SIG-M5 treated with dmso at 0.1 percent for 504 hours (cell line): ENCODE data around the gene TPK1.
"Not testable (repeated sequence)": the region's sequence is repeated elsewhere in the genome, so short reads cannot be mapped to it uniquely, and the experiment has no call there.

ENCODE experiments used
- DNase-seq: peaks from one replicate; lab custom pipeline; 2025; ENCODE audit not compliant: unreplicated experiment; lab: John Stamatoyannopoulos, UW

Gene TPK1

GRCh38 chr7:144780071-144780608 is 55.7 kb downstream of the TPK1 start:
- DNase-seq: no peak

DNA sequence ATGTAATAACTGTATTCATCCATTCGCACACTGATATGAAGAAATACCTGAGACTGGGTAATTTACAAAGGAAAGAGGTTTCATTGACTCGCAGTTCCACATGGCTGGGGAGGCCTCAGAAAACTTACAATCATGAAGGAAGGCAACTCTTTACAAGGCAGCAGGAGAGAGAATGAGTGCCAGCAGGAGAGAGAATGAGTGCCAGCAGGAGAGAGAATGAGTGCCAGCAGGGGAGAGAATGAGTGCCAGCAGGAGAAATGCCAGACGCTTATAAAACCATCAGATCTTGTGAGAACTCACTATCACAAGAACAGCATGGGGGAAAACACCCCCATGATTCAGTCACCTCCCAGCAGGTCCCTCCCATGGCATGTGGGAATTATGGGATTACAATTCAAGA is 58.0 kb downstream of the TPK1 start:
- DNase-seq: not testable (repeated sequence)

DNA sequence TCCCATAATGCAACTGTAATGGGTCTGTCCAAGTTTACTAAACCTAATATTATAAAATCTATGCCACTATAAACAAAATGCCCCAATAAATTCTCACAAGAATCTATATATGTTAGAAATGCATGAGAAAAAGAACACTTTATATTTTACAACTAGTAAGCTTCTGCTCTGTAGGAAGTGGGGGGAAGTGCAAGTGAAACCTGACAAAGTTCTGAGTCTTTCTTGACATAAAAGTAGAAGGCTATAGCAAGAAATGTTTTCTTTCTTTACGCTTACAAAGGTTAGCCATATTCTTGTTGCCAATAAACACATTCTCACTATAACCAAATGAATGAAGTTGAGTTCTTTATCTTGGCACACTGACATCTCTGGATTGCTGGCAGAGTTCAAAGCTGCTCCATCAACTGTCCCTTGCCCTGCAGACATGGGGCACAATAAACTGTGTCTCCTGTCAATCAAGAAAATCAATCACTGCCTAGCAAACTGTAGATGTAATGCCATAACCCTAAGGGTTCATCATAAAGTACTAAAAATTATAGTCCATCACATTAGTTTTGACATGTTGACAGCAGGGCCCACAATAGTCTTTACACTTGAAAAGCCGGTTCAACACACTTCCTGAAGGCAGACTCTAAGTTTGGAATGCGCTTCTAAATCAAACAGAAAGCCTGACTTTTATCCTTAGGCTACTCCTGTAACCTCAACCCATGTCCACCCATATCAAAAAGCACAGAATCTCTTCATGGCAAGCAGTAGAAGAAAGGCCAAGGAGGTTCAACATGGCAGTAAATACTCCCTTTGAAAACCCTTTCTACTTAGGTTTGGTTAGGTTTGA is 58.6 kb downstream of the TPK1 start:
- DNase-seq: peak; percentile 29

DNA sequence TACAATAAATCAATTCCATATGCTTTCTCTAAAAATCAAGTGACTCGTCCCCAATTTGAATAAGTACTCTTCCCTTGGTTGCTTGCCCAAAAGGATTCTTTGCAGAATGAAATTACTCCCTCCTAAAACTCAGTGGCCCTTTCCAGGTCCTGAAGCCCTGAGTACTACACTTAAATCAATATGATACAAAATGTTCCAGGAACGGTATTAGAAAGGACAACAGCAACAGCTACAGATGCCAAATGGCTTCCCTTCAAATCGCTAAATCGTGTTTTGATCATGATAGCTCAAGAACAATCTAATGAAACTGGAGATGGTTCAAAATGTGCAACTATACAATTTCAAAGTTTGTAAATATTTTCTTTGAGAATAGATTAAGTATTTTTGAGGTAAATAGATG is 59.4 kb downstream of the TPK1 start:
- DNase-seq: no peak

DNA sequence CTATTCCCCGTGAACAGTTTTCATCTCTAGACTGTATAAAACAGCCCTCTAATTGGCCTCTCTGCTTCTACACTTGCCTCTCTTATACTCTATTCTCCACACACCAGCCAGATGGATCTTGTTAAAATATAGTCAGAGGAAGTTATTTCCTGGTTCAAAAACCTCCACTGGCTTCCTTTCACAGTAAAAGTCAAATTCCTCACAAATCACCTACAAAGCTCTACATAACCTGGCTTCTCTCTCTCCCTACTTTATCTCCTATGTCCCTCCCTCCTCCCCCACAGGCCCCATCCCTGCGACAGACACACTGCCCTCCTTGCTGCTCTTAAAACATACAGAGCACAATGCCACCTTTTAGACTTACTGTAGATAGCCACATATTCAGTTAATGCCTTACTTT is 60.1 kb downstream of the TPK1 start:
- no peak for DNase-seq

DNA sequence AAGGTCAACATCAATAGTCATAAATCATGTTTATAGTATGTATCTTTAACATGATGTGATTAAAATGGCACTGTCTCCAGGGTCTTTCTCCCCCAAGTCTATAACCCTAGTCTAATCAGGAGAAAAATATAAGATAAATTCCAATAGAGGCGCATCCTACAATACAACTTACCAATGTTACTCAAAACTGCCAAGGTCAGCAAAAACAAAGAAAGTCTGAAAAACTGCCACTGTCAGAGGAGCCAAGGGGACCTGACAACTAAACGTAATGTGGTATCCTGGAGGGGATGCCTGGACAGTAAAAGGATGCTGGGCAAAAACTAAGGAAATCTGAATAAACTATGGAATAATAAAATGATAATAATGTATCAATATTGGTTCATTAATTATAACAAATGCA is 63.9 kb downstream of the TPK1 start:
- no peak for DNase-seq

DNA sequence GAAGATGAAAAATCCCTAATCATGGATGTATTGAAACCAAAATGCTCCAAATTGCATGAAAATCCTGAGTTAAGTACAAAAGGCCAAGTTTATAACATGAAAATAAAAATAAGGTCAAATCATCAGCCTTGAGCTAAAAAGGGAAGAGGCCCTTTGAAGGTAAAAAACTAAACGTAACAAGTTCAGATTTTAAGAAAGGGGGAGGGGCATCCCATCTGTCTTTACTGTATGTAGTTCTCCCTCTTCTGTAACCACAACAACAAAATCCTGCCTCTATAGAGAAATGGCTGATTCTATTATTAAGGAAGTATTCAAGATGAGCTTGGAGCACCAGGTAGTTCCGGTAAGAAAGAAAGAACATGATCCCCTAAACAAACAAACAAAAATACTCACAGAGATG is 64.7 kb downstream of the TPK1 start:
- no peak for DNase-seq

- no peak for DNase-seq
These were observed 66.5 kb downstream of the TPK1 start for GRCh38 chr7:144769352-144769751.

DNA sequence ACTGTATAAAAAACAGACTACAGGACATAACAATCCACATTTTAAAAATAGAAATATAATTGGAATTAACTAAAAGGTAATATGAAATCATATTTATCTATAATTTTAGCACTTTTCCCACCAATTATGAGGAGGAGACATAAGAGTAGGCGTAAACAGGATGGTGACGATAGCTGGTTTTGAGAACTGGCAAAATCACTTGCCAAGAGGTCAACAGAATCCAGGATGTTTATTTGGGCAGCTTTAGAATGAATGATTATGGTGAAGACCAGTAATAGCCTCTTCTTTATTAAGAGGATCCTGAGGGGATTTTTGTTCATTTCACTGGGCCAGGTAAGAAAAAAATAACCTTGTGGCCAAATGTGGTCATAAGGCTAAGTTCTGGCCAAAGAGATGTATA is 67.2 kb downstream of the TPK1 start:
- no peak for DNase-seq

- DNase-seq: no peak
These were observed 72.6 kb downstream of the TPK1 start for GRCh38 chr7:144763291-144763690.

DNA sequence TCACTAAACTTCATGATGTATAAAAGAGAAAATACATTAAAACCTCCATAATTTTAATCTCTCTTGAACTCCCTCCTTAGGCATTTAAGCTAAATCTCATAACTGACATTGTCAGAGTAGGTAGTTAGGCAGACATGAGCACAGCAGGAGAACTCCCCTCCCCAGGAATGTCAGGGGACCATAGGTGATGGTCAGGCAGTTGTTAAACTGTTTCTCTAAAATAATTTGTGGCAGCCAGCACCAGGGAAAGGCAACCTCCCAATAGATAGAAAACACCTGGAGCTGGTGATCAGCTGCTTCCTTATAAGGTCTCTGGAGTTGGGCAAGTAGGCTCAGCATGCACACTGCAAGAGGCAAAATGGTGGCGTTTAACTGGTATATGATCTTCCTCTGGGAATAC is 73.0 kb downstream of the TPK1 start:
- DNase-seq: no peak

DNA sequence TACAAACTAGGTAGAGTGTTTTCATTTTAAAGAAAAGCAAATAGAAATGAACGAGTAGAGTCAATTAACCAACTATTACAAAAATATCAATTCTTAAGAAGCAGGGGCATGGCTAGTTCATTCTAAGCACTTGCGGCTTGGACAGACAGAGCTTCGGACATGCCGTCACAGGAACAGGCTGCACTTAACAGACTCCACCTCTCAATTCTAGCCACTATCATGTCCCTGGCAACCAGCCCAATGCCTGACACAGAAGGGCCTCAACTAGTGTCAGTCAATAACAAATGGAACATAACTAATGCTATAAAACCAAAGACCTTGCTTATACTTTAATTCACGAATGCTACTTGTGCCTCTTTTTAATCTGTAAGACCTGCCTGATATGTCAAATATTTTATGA is 74.4 kb downstream of the TPK1 start:
- DNase-seq: no peak

- no peak for DNase-seq
These were observed 76.2 kb downstream of the TPK1 start for GRCh38 chr7:144759653-144760052.

GRCh38 chr7:144747936-144748335 is 87.9 kb downstream of the TPK1 start:
- DNase-seq: no peak

DNA sequence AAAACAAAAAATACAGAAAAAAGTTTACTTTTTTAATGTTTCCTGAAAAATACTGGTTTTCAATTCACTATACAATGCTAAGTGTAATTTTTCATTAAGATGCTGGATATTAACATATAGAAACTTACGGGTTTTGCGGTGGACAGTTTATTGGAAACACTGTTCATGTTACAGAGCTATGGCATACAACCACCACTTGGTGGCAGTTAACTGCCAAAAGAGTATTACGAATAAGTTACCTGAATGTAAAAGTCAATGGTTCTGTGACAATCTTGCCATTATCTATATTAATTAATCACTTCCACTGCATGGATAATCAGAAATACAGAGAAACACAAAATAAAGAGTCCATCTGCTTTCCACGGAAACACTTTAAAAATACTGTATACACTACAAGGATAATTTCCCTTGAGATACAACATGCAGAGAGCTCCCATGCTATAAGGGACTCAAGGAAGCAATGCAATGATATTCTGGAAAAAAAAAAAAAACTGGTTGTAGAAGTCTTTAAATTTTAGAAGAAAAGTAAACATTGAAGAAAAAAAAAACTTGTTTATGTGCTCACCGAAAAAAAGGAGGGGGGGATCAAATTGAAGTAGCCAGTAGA is 97.0 kb downstream of the TPK1 start:
- DNase-seq: peak; percentile 9

- DNase-seq: no peak
These were observed 97.7 kb downstream of the TPK1 start for GRCh38 chr7:144738146-144738545.

GRCh38 chr7:144736880-144737493 is 98.9 kb downstream of the TPK1 start:
- DNase-seq: no peak

- DNase-seq: no peak
These were observed 100.2 kb downstream of the TPK1 start for GRCh38 chr7:144735505-144736276.

DNA sequence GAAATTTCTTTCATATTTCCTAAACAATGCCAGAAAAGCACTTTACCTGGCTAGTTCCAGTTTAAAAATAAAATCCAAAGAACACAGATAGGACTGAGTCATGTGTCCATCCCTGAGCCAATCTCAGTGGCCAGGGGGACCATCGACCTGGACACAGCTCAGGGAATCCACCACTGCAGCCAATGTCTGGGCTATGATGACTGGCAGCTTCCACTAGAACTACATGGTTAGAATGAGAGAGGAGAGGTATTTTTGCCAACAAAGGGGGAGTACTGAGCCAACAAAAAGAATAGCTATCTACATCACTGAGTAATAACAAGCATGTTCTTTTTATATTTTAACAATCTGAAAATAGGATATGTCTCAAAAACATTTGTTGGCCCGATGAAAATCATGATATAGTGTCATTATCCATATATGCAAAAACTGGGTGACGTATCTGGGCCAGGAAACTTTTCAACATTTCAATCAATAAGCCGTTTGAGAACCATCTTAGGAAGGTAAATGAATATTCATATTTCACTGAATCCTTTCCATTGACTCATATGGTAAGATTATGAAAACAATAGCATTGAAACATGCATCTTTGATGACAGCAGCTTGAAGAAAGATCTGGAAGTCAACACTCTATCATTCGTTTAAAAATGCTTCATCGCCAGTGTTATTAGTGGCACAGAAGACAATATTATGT is 104.0 kb downstream of the TPK1 start:
- DNase-seq: no peak

GRCh38 chr7:144730224-144730623 is 105.6 kb downstream of the TPK1 start:
- DNase-seq: no peak

DNA sequence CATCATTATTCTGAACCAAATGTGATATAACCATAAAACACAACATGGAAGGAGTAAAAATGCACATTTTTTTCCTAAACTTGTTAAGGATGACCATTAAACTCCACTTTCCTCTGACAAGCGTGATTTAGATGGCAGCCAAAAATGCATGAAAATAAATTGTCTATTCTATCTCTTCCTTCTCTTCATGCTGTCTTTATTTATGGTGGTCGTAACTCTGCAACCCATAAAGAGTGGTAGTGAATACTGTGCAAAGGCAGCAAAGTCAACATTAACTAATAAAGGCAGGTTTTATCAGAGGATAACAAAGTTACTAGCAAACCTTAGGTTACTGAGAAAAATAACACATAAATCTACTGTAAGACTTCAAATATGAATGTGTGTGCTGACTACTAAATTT is 106.6 kb downstream of the TPK1 start:
- no peak for DNase-seq
